D721Med (cell line): ENCODE measurements around the gene SPSB4.

Experiments
- DNase-seq: peaks from one replicate; pipeline ENCODE4 v3.0.0; 2011; ENCODE audit warnings: low spot score; ENCODE audit not compliant: insufficient read length
- FAIRE-seq: peaks from 2 replicates; lab custom pipeline; 2011; peaks lifted over from hg19 to GRCh38; lab: Jason Lieb, UNC
- TF ChIP-seq, protein P1 (sequence below): IDR thresholded peaks from 2 replicates; pipeline ENCODE4 v1.5.1; 2012; ENCODE audit warnings: mild to moderate bottlenecking, control low read depth; ENCODE audit not compliant: insufficient read depth; ENCODE audit errors: missing control alignments

The SPSB4 gene

DNA sequence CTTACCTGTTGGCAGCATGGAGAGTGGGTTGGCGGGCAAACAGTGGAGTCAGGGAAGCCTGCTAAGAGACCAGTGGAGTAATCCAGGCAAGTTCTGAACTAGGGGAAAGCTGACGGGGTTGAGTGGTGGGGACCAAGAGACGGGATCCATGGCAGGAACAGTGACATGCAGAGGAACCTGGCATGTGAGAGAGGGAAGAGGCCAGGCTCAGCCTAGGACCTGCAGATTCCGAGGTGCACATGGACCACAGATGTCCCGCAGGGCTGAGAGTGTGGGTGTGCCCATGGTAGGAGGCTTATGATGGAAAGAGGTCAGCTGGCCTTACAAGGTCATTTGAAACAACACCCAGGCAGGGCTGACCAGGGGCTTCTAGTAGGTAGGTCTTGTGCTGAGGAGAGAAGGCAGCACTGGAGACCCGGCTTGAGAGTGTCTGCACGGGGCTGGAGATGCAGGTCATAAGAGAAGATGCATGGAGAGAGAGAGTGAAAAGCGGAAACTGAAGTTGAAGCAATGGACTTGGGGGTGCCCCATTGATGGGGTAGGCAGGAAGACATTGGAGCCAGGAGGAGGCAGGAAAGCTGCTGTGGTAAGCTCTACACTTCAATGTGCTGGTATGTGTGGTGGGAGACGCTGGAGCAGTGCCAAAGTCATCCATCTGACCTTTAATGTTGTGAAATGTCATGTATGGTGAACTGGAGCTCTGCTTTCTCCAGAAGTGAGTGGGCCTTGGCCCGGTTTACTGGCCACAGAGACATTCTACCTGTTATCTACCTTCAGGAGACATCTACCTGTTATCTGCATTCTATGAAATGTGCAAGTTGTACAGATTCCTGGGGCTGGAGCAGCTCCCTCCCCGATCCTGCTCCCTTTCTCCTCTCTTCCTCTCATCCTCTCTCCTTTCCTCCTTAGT, 4.6 kb downstream of the SPSB4 start:
- TF ChIP-seq, protein P1, sequence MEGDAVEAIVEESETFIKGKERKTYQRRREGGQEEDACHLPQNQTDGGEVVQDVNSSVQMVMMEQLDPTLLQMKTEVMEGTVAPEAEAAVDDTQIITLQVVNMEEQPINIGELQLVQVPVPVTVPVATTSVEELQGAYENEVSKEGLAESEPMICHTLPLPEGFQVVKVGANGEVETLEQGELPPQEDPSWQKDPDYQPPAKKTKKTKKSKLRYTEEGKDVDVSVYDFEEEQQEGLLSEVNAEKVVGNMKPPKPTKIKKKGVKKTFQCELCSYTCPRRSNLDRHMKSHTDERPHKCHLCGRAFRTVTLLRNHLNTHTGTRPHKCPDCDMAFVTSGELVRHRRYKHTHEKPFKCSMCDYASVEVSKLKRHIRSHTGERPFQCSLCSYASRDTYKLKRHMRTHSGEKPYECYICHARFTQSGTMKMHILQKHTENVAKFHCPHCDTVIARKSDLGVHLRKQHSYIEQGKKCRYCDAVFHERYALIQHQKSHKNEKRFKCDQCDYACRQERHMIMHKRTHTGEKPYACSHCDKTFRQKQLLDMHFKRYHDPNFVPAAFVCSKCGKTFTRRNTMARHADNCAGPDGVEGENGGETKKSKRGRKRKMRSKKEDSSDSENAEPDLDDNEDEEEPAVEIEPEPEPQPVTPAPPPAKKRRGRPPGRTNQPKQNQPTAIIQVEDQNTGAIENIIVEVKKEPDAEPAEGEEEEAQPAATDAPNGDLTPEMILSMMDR = no peak
- DNase-seq = no peak

DNA sequence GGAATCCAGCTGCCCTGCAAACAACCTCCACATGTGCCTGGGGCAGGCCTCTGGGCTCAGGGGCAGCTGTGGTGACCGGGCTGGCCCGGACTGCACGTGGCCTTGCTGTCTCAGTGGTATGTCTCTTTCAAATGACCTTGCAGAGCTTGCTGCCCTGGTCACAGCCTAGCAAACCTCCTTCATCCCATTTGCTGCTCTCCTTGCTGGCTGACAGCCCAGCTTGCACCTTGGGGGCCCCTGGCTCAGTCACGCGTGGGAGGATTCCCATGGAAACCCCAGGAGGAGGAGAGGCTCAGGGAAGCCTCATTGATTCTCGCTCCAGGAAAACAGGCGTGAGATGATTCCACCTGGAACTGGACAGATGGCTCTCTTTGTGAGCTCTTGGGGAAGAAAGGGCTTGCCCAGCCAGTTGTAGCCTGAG, 5.6 kb downstream of the SPSB4 start:
- DNase-seq = no peak
- TF ChIP-seq, protein P1 = no peak
- no peak for FAIRE-seq

More for the DNA sequence above, 4.6 kb downstream of the SPSB4 start:
- FAIRE-seq = no peak

DNA sequence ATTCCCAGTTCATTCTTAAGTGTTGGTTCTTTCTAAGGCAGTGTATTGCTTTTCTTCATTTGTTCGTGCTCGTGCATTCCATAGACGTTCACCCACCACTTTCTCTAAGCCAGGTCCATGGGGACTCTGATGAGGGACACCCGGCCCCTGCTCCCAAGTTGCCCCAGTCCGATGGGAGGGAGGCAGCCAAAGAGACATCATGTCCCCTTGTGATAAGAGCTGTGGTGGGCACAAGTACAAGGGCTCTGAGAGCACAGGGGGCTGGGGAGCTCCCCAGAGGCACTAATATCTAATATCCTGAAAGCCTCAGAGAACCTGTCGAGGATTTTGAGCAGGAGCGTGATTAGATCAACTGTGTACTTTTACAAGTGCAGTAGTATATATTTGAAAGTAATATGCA, 6.3 kb downstream of the SPSB4 start:
- TF ChIP-seq, protein P1 = no peak
- no peak for DNase-seq
- FAIRE-seq = no peak

DNA sequence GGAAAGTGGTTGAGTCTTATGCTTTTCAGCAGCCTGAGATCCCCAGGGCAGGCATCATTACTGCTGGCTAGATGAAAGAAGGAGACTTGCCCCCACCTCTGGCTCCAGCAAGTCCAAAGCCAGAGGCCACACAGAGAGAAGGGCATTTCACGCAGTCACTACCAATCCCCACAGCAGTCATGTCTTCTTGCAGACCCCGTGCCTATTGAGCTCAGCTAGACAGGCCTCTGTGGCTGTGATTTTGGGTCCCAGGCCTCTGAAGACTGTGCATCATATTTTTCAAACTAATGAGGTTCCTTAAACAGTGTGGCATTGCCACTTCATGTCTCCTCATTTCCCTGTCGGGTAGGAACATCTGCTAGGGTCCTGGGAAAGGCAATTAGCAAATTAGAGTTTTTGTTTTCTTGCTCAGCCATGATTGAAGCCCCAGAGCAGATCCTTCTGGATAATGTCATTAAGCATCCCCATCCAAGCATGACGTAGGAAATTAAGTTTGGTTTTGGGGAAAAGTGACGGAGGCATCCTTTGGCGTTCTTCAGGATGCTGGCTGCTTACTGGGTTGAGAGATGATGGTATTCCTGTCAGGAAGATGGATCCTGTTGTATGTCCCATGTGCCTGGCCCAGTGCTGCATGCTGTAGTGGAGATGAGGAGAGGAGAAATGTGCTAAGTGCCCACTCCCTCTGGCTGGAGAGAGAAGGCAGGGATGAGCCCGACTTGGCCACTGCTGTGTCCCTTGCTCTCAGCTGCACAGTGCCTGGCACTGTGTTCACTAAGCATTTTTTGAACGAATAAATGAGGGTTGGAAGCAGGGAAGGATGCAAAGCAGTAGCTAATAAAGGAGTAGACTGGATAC, 7.0 kb downstream of the SPSB4 start:
- FAIRE-seq (no peak), DNase-seq (no peak)
- TF ChIP-seq, protein P1 = no peak

DNA sequence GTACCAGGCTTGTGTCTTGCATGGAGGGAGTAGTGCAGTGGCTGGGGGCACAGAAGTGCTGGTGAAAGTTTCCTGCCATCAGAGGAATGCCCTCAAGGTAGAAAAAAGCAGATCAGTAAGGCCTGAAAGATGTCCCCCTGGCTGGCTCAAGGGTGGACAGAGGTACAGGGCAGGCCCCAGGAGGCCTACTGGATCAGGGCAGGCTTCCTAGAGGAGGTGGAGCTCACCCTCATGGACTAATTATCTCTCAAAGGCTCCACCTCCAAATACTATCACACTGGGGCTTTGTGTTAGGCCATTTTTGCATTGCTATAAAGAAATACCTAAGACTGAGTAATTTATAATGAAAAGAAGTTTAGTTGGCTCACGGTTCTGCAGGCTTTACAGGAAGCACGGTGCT, 7.8 kb downstream of the SPSB4 start:
- DNase-seq = no peak

DNA sequence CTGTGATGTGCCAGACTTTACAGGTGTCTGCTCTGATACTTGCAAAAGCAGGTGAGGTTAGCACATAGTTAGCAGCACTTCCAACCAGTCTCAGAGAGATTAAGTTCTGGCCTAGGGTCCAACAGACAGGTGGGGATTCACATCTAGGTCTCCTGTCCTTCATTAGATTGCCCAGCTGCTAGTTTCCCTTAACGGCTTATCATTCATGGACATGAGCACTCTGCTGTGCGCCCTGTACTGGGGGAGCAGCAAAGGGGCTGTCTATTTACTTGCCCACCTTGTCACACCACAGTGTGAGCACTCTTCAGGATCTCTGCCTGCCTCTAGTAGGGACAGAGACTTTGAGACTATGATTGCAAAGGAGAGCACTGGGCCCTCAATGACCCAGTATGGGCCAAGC, 8.7 kb downstream of the SPSB4 start:
- TF ChIP-seq, protein P1 = no peak
- FAIRE-seq (no peak), DNase-seq (no peak)

More for the DNA sequence above, 7.8 kb downstream of the SPSB4 start:
- TF ChIP-seq, protein P1 = no peak
- no peak for FAIRE-seq
